Superior temporal gyrus (tissue), 1 donor: ENCODE data around the gene GRIK2.

Experiments used
- DNase-seq: peaks from one replicate; pipeline ENCODE4 v3.0.0-alpha.2; 2016; ENCODE audit errors: extremely low spot score

The GRIK2 gene

GRCh38 chr6:101716387-101716786, 322.9 kb downstream of the GRIK2 start:
- no peak for DNase-seq

- DNase-seq = no peak
Measured at GRCh38 chr6:101716810-101717209, 323.3 kb downstream of the GRIK2 start.

- DNase-seq = no peak
Measured at GRCh38 chr6:101719521-101719920, 326.0 kb downstream of the GRIK2 start.

GRCh38 chr6:101722471-101722870, 329.0 kb downstream of the GRIK2 start:
- DNase-seq = no peak

- peak; percentile 38 for DNase-seq
Measured at GRCh38 chr6:101722991-101723579, 329.6 kb downstream of the GRIK2 start.

GRCh38 chr6:101728388-101728787, 334.9 kb downstream of the GRIK2 start:
- no peak for DNase-seq

GRCh38 chr6:101728956-101729355, 335.4 kb downstream of the GRIK2 start:
- no peak for DNase-seq

GRCh38 chr6:101730954-101731353, 337.4 kb downstream of the GRIK2 start:
- no peak for DNase-seq

GRCh38 chr6:101733899-101734298, 340.4 kb downstream of the GRIK2 start:
- no peak for DNase-seq

- DNase-seq = no peak
Measured at GRCh38 chr6:101738481-101738880, 345.0 kb downstream of the GRIK2 start.

- no peak for DNase-seq
Measured at GRCh38 chr6:101740631-101741030, 347.1 kb downstream of the GRIK2 start.

GRCh38 chr6:101741474-101742171, 348.1 kb downstream of the GRIK2 start:
- no peak for DNase-seq

- DNase-seq = no peak
Measured at GRCh38 chr6:101747160-101747559, 353.7 kb downstream of the GRIK2 start.

GRCh38 chr6:101747716-101748115, 354.2 kb downstream of the GRIK2 start:
- no peak for DNase-seq

- no peak for DNase-seq
Measured at GRCh38 chr6:101755931-101756330, 362.4 kb downstream of the GRIK2 start.

GRCh38 chr6:101758368-101758767, 364.9 kb downstream of the GRIK2 start:
- DNase-seq = no peak

GRCh38 chr6:101760843-101761621, 367.5 kb downstream of the GRIK2 start:
- DNase-seq = no peak

GRCh38 chr6:101762851-101763250, 369.3 kb downstream of the GRIK2 start:
- no peak for DNase-seq

- DNase-seq = no peak
Measured at GRCh38 chr6:101765281-101765680, 371.8 kb downstream of the GRIK2 start.

- DNase-seq = no peak
Measured at GRCh38 chr6:101770116-101770515, 376.6 kb downstream of the GRIK2 start.

GRCh38 chr6:101776919-101777350, 383.4 kb downstream of the GRIK2 start:
- peak; percentile 59 for DNase-seq

GRCh38 chr6:101777646-101778045, 384.1 kb downstream of the GRIK2 start:
- no peak for DNase-seq
